ENCODE measurements around the gene CAPN11. TPM values are rescaled to one million over a fixed set of nuclear protein-coding genes. Genes with fewer than 3 reads are reported as not detected.
A peak's percentile ranks its signal among the peaks of the same experiment; 100 is the strongest.

The CAPN11 gene
- total and polyA plus RNA-seq, 10 of the 15 experiments (the other 5 are each of a cell fraction or from before 2014, with no cell fraction given) = 0.05 to 0.44 (median 0.31) TPM

DNA sequence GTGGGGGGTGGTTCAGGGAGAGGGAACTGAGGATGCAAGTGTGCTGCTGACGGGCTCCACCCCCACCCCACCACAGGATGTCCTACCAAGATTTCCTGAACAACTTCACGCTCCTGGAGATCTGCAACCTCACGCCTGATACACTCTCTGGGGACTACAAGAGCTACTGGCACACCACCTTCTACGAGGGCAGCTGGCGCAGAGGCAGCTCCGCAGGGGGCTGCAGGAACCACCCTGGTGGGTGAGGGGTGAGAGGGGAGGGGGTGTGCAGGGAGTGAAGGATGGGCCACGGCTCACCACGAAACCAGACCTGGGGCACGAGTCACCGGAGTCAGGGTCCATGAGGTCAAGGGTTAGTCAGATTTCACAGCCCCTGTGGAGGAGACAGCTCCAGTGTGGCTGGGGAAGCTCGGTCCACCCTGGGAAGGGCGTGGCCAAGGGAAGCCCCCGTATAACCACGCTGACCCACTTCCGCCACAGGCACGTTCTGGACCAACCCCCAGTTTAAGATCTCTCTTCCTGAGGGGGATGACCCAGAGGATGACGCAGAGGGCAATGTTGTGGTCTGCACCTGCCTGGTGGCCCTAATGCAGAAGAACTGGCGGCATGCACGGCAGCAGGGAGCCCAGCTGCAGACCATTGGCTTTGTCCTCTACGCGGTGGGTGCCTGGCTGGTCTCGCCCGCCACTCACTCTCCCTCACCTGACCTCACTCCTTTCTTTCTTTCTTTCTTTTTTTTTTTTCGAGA lies 18.3 kb downstream of the CAPN11 start (continued):
- TF ChIP-seq TCF3 (IDR thresholded peaks at IDR 0.05; ENCODE audit: borderline replicate concordance, insufficient read depth, low read depth, low read length) = peak; percentile 43; the same call in 1 of the 2 replicates
- no peak for TF ChIP-seq SIN3A (IDR thresholded peaks at IDR 0.05; ENCODE audit: low read depth, low read length)
- no peak for TF ChIP-seq SUZ12 (IDR thresholded peaks at IDR 0.05; ENCODE audit: unreplicated experiment)
- TF ChIP-seq, protein P1, sequence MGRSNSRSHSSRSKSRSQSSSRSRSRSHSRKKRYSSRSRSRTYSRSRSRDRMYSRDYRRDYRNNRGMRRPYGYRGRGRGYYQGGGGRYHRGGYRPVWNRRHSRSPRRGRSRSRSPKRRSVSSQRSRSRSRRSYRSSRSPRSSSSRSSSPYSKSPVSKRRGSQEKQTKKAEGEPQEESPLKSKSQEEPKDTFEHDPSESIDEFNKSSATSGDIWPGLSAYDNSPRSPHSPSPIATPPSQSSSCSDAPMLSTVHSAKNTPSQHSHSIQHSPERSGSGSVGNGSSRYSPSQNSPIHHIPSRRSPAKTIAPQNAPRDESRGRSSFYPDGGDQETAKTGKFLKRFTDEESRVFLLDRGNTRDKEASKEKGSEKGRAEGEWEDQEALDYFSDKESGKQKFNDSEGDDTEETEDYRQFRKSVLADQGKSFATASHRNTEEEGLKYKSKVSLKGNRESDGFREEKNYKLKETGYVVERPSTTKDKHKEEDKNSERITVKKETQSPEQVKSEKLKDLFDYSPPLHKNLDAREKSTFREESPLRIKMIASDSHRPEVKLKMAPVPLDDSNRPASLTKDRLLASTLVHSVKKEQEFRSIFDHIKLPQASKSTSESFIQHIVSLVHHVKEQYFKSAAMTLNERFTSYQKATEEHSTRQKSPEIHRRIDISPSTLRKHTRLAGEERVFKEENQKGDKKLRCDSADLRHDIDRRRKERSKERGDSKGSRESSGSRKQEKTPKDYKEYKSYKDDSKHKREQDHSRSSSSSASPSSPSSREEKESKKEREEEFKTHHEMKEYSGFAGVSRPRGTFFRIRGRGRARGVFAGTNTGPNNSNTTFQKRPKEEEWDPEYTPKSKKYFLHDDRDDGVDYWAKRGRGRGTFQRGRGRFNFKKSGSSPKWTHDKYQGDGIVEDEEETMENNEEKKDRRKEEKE (IDR thresholded peaks at IDR 0.05) = no peak
- TF ChIP-seq, protein P2, sequence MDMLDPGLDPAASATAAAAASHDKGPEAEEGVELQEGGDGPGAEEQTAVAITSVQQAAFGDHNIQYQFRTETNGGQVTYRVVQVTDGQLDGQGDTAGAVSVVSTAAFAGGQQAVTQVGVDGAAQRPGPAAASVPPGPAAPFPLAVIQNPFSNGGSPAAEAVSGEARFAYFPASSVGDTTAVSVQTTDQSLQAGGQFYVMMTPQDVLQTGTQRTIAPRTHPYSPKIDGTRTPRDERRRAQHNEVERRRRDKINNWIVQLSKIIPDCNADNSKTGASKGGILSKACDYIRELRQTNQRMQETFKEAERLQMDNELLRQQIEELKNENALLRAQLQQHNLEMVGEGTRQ (IDR thresholded peaks at IDR 0.05; ENCODE audit: borderline replicate concordance, low read depth, low read length) = no peak
- 0 out of 2 replicates have a peak, but pooled peaks have one; percentile 48 for TF ChIP-seq NBN (IDR thresholded peaks at IDR 0.05)
- TF ChIP-seq, protein P3, sequence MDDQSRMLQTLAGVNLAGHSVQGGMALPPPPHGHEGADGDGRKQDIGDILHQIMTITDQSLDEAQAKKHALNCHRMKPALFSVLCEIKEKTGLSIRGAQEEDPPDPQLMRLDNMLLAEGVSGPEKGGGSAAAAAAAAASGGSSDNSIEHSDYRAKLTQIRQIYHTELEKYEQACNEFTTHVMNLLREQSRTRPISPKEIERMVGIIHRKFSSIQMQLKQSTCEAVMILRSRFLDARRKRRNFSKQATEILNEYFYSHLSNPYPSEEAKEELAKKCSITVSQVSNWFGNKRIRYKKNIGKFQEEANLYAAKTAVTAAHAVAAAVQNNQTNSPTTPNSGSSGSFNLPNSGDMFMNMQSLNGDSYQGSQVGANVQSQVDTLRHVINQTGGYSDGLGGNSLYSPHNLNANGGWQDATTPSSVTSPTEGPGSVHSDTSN (IDR thresholded peaks at IDR 0.05; ENCODE audit: insufficient replicate concordance, low read depth, low read length) = peak; percentile 28
- peak; percentile 87 for TF ChIP-seq RUNX3 (IDR thresholded peaks at IDR 0.05; ENCODE audit: low read length)
- TF ChIP-seq TCF7 (IDR thresholded peaks at IDR 0.05; ENCODE audit: borderline replicate concordance) = no peak
- 0 out of 4 replicates have a peak, but pooled peaks of 1 of the 2 experiments have one; percentile 24 for TF ChIP-seq ETV6 (conservative IDR thresholded peaks at IDR 0.05 in 1 of 2, IDR thresholded peaks at IDR 0.05 in 1 of 2; ENCODE audit: borderline replicate concordance in 1 of 2, low read depth in 1 of 2)
- TF ChIP-seq ZNF217 (IDR thresholded peaks at IDR 0.05) = no peak
- TF ChIP-seq, protein P4, sequence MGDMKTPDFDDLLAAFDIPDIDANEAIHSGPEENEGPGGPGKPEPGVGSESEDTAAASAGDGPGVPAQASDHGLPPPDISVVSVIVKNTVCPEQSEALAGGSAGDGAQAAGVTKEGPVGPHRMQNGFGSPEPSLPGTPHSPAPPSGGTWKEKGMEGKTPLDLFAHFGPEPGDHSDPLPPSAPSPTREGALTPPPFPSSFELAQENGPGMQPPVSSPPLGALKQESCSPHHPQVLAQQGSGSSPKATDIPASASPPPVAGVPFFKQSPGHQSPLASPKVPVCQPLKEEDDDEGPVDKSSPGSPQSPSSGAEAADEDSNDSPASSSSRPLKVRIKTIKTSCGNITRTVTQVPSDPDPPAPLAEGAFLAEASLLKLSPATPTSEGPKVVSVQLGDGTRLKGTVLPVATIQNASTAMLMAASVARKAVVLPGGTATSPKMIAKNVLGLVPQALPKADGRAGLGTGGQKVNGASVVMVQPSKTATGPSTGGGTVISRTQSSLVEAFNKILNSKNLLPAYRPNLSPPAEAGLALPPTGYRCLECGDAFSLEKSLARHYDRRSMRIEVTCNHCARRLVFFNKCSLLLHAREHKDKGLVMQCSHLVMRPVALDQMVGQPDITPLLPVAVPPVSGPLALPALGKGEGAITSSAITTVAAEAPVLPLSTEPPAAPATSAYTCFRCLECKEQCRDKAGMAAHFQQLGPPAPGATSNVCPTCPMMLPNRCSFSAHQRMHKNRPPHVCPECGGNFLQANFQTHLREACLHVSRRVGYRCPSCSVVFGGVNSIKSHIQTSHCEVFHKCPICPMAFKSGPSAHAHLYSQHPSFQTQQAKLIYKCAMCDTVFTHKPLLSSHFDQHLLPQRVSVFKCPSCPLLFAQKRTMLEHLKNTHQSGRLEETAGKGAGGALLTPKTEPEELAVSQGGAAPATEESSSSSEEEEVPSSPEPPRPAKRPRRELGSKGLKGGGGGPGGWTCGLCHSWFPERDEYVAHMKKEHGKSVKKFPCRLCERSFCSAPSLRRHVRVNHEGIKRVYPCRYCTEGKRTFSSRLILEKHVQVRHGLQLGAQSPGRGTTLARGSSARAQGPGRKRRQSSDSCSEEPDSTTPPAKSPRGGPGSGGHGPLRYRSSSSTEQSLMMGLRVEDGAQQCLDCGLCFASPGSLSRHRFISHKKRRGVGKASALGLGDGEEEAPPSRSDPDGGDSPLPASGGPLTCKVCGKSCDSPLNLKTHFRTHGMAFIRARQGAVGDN (IDR thresholded peaks at IDR 0.05) = 0 out of 2 replicates have a peak, but pooled peaks have one; percentile 23
- peak; percentile 36; the same call in 1 of the 2 replicates for TF ChIP-seq SPI1 (IDR thresholded peaks at IDR 0.05; ENCODE audit: borderline replicate concordance, insufficient read depth, low read depth, low read length)
- TF ChIP-seq MYB (IDR thresholded peaks at IDR 0.05; ENCODE audit: borderline replicate concordance, low read depth, low read length) = no peak
- TF ChIP-seq MEF2A (IDR thresholded peaks at IDR 0.05; ENCODE audit: insufficient read depth, low read depth, low read length) = 0 out of 2 replicates have a peak, but pooled peaks have one; percentile 45
- peak; percentile 56; the same call in 1 of the 2 replicates for TF ChIP-seq EED (IDR thresholded peaks at IDR 0.05; ENCODE audit: low read depth)
- TF ChIP-seq SREBF2 (IDR thresholded peaks at IDR 0.05; ENCODE audit: low read length) = no peak
- TF ChIP-seq MTA2 (IDR thresholded peaks at IDR 0.05; ENCODE audit: low read depth) = peak; percentile 42; the same call in 1 of the 2 replicates
- TF ChIP-seq NR2F1 (conservative IDR thresholded peaks at IDR 0.05) = peak; percentile 90
- no peak for TF ChIP-seq NFIC (IDR thresholded peaks at IDR 0.05; ENCODE audit: low read depth, low read length)

All from GM12878 (cell line).